ENCODE results near the gene SLC9A3. TPM values are rescaled to one million over a fixed set of nuclear protein-coding genes. Genes with fewer than 3 reads are reported as not detected.

SLC9A3 gene
- total RNA-seq, 1 experiment from 2014 or later: 0.85 TPM

DNA sequence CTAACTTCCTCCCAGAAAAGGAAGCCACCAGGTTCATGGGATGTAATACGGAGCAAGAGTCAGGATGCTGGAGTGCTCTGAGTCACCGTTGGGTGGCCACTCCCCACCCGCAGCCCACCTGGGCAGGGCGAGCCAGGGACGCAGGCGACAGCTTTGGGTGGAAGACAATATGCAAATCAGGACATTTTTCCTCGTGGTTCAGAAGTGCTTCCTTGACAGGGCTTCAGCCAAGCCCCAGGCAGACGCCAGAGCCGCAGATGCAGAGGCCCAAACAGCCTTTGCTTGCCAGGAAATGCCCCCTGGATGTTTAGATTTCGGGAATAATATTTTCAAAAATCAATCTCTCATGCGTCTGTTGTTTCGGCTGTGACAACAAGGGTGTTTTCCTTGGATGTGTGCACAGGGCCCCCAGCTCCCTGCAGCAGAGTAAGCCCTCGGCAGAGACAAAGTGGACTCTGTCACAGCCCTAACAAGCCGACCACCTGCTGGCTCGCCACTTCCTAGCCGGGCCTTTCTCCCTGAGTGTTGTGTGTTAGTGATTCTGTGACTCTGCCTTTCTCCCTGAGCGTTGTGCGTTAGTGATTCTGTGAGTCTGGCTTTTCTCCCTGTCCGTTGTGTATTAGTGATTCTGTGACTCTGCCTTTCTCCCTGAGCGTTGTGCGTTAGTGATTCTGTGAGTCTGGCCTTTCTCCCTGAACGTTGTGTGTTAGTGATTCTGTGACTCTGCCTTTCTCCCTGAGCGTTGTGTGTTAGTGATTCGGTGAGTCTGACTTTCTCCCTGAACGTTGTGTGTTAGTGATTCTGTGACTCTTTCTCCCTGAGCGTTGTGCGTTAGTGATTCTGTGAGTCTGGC is 11.8 kb upstream of the SLC9A3 start:
- Histone ChIP-seq H4K20me1 (ENCODE audit: control insufficient read depth, insufficient read depth, insufficient read length) (peaks cover 3% of the 10 kb centered on the region), H2BK20ac (ENCODE audit: low read depth, low read length, poor library complexity, severe bottlenecking) (no peak overlapping the region), H3K14ac (ENCODE audit: insufficient read depth, low read length) (no peak overlapping the region), H2AK5ac (ENCODE audit: insufficient read length, low read length) (no peak overlapping the region), H3T11ph (ENCODE audit: low read length) (no peak overlapping the region), H3K9ac (ENCODE audit: extremely low read depth, insufficient read length, low read length) (no peak overlapping the region), H3K18ac (ENCODE audit: insufficient read length, low read depth, low read length) (no peak overlapping the region), H3K27me3 (ENCODE audit: insufficient read depth, low read length) (no peaks in the 10 kb centered on the region), H4K91ac (ENCODE audit: insufficient read length, low read depth, low read length) (no peak overlapping the region), H3K4ac (ENCODE audit: low read depth, low read length) (no peak overlapping the region), H2BK12ac (ENCODE audit: insufficient read length, low read depth, low read length) (no peak overlapping the region), H2AFZ (ENCODE audit: low read length) (no peak overlapping the region), H3K56ac (ENCODE audit: insufficient read length, low read depth, low read length) (no peak overlapping the region), H3K23ac (ENCODE audit: insufficient read length, low read depth, low read length) (no peak overlapping the region), H4K5ac (ENCODE audit: insufficient read length, low read depth, low read length) (no peak overlapping the region), H2BK15ac (ENCODE audit: low read depth, low read length) (no peak overlapping the region), H2BK120ac (ENCODE audit: low read depth, low read length, poor library complexity, severe bottlenecking) (no peak overlapping the region), H4K8ac (replicated peaks; ENCODE audit: insufficient read length, low read depth, low read length) (no peak overlapping the region), H3K9me3 (ENCODE audit: control insufficient read depth, low read depth, low read length) (no peaks in the 10 kb centered on the region), H3K4me1 (ENCODE audit: insufficient read depth, low read length) (no peaks in the 10 kb centered on the region), H3K4me2 (ENCODE audit: insufficient read depth, insufficient read length, low read length) (no peak overlapping the region), H3K79me2 (ENCODE audit: insufficient read depth, low read length) (no peaks in the 10 kb centered on the region), H3K23me2 (ENCODE audit: insufficient read length, low read depth, low read length, poor library complexity, severe bottlenecking) (no peaks in the 10 kb centered on the region), H2BK5ac (ENCODE audit: insufficient read length, low read length) (no peak overlapping the region), H3K27ac (ENCODE audit: insufficient read length, low read depth, low read length) (no peak overlapping the region), H3K79me1 (ENCODE audit: insufficient read depth, low read depth, low read length, poor library complexity, severe bottlenecking) (no peaks in the 10 kb centered on the region)
- Mint-ChIP-seq H3K9me3 (no peaks in the 10 kb centered on the region), H3K36me3 (ENCODE audit: insufficient read depth in 1 of 3, low read depth in 3 of 3) (no peaks in the 10 kb centered on the region), H3K4me3 (no peak overlapping the region), H3K27me3 (ENCODE audit: low read depth) (peaks cover 48% of the 10 kb centered on the region), H3K4me1 (peaks cover 0 to 6% of the 10 kb centered on the region in 2 experiments; a peak in 1 of 4 replicates), H3K27ac (peak overlapping the region in 1 of 3 experiments; percentile 31; a peak in 1 of 7 replicates)
- DNase-seq: no peak
- WGBS (ENCODE audit: extremely low coverage, insufficient read length, low lambda C conversion rate): no CpG with 5 or more reads among the region's 27 CpGs
- TF ChIP-seq CTCF (conservative IDR thresholded peaks at IDR 0.05): no peak

Measured in H9 (cell line).